Measurements from ENCODE around the gene ZC3H18. TPM values are rescaled to one million over a fixed set of nuclear protein-coding genes. Genes with fewer than 3 reads are reported as not detected.

ZC3H18 gene
- total RNA-seq, 6 experiments from 2014 or later, result 37.9 to 49.3 (median 42.8) TPM

DNA sequence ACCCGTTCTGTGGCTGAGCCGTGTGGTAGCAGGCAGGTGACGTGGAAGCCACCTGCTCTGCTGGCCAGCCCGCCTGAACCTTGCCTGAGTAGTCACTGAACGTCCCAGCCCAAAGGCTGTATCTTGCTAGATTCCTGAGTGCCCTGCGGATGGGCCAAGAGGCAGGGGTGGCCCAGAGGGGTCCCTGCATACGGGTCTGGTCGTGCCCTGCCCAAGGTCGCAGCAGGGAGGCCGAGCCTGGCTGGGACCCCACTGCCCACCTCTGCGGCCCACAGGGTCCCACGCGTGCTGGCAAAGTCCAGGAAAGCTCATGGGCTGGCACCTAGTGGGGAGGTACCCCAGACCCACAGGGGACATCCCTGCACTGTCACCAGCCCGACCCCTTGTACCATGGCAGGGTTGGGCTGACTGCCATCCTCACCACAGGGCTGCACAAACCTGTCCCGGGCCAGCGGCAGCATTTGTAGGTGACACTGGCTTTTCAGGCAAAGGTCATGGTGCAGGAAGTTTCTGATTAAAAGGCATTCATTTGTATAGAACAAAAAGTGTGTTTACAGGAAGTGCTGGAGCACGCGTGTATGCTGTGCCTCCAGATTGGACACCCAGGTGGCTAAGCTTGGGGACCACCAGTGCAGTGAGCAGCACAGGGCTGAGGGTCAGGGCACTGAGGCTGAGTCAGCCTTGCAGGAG, 45.1 kb upstream of the ZC3H18 start:
- Mint-ChIP-seq H3K27ac (no peak overlapping the region), H3K36me3 (ENCODE audit: low read depth) (no peaks in the 10 kb centered on the region), H3K9me3 (peaks cover 3% of the 10 kb centered on the region), H3K4me1 (ENCODE audit: low read depth) (no peaks in the 10 kb centered on the region), H3K27me3 (ENCODE audit: insufficient read depth) (no peaks in the 10 kb centered on the region), H3K4me3 (no peak overlapping the region)
- TF ChIP-seq, protein P1, sequence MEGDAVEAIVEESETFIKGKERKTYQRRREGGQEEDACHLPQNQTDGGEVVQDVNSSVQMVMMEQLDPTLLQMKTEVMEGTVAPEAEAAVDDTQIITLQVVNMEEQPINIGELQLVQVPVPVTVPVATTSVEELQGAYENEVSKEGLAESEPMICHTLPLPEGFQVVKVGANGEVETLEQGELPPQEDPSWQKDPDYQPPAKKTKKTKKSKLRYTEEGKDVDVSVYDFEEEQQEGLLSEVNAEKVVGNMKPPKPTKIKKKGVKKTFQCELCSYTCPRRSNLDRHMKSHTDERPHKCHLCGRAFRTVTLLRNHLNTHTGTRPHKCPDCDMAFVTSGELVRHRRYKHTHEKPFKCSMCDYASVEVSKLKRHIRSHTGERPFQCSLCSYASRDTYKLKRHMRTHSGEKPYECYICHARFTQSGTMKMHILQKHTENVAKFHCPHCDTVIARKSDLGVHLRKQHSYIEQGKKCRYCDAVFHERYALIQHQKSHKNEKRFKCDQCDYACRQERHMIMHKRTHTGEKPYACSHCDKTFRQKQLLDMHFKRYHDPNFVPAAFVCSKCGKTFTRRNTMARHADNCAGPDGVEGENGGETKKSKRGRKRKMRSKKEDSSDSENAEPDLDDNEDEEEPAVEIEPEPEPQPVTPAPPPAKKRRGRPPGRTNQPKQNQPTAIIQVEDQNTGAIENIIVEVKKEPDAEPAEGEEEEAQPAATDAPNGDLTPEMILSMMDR (IDR thresholded peaks at IDR 0.05), result no peak
- DNase-seq, result no peak

DNA sequence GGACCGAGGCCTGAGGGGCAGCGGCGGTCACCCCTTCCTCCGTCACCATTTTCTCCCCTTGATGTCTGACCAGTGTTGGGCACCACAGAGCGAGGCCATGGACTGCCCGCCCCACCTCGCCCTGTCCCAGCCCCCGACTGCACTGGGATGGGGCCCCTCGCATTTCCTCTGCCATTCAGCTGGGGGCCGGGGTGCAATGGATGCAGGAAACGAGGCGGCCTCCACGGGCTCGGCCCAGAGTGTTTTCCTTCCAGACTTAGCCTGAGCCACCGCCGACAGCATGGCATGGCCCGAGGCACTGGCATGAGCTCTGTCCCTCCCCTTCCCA, 44.6 kb upstream of the ZC3H18 start:
- H3K4me3 Mint-ChIP-seq, result no peak overlapping the region
- TF ChIP-seq, protein P1 (IDR thresholded peaks at IDR 0.05), result no peak

DNA sequence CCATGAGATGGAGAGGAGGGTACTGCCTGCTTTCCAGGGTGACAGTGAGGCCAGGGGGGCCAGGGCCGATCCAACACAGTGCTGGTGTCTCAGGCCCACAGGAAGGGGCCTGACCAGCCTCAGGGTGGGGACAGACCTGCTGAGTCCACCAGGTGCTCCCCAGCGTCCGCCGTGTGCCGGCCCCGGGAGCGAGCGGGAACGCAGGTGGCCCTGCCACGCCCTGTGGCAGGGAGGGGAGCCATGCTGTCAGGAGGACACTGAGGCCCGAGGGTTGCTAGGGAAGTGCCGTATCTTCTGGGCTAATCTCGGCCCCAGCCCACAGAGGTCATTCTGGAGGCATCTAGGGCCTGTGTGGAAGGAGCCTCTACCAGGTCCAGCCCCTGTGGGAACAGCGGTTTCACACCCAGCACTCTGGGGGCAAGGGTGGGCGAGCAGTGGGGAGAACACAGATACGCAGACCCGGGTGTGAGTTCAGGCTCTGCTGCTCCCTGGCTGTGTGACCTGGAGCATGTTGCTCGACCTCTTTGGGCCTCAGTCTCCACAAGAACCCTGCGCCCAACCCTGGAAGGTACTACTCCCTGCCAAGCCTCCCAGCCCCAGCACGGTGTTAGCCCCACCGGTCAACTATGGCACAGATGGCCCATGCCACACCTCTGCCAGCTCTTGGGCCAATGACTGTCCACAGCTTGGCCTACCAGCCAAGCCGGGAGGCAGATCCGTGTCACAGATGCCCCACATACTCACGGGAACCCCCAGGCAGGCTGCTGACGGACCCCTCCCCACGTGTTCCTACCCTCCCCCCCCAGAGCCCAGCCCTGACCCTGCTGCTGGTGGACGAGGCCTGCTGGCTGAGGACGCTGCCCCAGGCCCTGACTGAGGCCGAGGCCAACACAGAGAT, 43.9 kb upstream of the ZC3H18 start:
- Mint-ChIP-seq H3K27me3 (ENCODE audit: insufficient read depth) (no peaks in the 10 kb centered on the region), H3K4me3 (no peak overlapping the region), H3K36me3 (ENCODE audit: low read depth) (no peaks in the 10 kb centered on the region), H3K9me3 (no peaks in the 10 kb centered on the region), H3K4me1 (ENCODE audit: low read depth) (no peaks in the 10 kb centered on the region), H3K27ac (no peak overlapping the region)
- DNase-seq, result no peak
- TF ChIP-seq, protein P1 (IDR thresholded peaks at IDR 0.05), result no peak

More for the DNA sequence above, 44.6 kb upstream of the ZC3H18 start:
- DNase-seq, result no peak
- no peak overlapping the region for H3K27ac Mint-ChIP-seq
- no peaks in the 10 kb centered on the region for H3K36me3 Mint-ChIP-seq (ENCODE audit: low read depth)
- no peaks in the 10 kb centered on the region for H3K4me1 Mint-ChIP-seq (ENCODE audit: low read depth)
- H3K27me3 Mint-ChIP-seq (ENCODE audit: insufficient read depth), result no peaks in the 10 kb centered on the region
- no peaks in the 10 kb centered on the region for H3K9me3 Mint-ChIP-seq

DNA sequence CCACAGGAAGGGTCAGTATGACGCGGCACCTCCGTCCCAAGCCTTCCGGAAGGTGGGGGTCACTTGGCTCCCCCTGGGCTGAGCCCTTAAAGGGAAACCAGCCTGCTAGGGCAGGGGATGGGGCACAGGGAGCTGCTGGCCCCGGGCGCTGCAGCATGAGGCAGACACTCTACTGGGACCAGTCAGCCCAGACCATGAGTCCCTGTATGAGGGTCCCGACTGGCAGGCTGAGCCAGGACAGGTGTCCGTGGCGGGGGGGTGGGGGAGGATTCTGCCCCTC, 43.4 kb upstream of the ZC3H18 start:
- no peak for DNase-seq
- H3K4me1 Mint-ChIP-seq (ENCODE audit: low read depth), result no peaks in the 10 kb centered on the region
- no peaks in the 10 kb centered on the region for H3K36me3 Mint-ChIP-seq (ENCODE audit: low read depth)
- H3K27ac Mint-ChIP-seq, result no peak overlapping the region
- no peak overlapping the region for H3K4me3 Mint-ChIP-seq
- no peaks in the 10 kb centered on the region for H3K9me3 Mint-ChIP-seq
- H3K27me3 Mint-ChIP-seq (ENCODE audit: insufficient read depth), result no peaks in the 10 kb centered on the region
- TF ChIP-seq, protein P1 (IDR thresholded peaks at IDR 0.05), result no peak

DNA sequence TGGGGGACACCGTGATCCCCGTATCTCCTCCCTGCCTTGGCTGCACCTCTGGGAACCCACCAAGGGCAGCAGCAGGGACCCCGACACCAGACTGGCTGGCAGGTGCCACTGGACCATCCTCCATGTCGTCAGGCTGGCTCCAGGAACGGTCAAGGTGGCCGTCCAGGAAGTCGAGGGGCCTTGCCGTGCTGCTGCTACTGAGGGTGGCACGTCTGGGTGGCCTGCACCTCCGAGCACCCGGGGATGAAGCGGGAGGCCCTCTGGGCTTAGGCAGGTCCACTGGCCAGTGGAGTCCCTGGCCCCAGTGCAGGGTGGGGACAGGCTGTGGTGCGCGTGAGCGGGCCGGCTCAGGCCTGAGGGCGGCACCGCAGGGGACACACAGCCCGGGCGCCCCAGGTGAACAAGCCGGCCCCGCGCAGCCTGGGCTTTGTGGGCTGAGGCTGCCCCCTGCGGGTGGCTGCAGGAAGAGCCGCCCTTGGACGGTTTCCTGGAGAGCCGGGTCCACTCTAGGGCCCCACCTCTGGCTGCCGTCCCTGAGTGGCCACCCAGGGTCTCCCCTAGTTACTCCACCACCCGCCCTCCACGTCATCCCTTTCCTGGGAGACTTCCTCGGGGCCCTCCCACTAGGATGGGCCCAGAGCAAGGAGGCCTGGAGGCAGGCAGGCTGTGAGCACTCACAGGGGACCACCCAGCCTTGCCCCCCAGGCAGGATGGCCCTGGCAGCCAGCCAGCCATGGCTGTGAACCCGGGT, 42.8 kb upstream of the ZC3H18 start:
- Mint-ChIP-seq H3K27me3 (ENCODE audit: insufficient read depth) (no peaks in the 10 kb centered on the region), H3K4me3 (no peak overlapping the region), H3K9me3 (no peaks in the 10 kb centered on the region), H3K27ac (no peak overlapping the region), H3K4me1 (ENCODE audit: low read depth) (no peaks in the 10 kb centered on the region), H3K36me3 (ENCODE audit: low read depth) (no peaks in the 10 kb centered on the region)
- TF ChIP-seq, protein P1 (IDR thresholded peaks at IDR 0.05), result peak; percentile 92
- peak; percentile 4 for DNase-seq
